HG02973 (cell line): Measurements from ENCODE around the gene PCBD1.
A peak's percentile ranks its signal among the peaks of the same experiment; 100 is the strongest.
"Not testable (repeated sequence)": the region's sequence is repeated elsewhere in the genome, so short reads cannot be mapped to it uniquely, and the experiment has no call there.

ENCODE experiments used
- ATAC-seq: cut with Tn5 transposase; IDR thresholded peaks from one replicate; pipeline ENCODE4 v1.9.1; 2021; ENCODE audit warnings: moderate library complexity; ENCODE audit not compliant: unreplicated experiment

PCBD1 gene

DNA sequence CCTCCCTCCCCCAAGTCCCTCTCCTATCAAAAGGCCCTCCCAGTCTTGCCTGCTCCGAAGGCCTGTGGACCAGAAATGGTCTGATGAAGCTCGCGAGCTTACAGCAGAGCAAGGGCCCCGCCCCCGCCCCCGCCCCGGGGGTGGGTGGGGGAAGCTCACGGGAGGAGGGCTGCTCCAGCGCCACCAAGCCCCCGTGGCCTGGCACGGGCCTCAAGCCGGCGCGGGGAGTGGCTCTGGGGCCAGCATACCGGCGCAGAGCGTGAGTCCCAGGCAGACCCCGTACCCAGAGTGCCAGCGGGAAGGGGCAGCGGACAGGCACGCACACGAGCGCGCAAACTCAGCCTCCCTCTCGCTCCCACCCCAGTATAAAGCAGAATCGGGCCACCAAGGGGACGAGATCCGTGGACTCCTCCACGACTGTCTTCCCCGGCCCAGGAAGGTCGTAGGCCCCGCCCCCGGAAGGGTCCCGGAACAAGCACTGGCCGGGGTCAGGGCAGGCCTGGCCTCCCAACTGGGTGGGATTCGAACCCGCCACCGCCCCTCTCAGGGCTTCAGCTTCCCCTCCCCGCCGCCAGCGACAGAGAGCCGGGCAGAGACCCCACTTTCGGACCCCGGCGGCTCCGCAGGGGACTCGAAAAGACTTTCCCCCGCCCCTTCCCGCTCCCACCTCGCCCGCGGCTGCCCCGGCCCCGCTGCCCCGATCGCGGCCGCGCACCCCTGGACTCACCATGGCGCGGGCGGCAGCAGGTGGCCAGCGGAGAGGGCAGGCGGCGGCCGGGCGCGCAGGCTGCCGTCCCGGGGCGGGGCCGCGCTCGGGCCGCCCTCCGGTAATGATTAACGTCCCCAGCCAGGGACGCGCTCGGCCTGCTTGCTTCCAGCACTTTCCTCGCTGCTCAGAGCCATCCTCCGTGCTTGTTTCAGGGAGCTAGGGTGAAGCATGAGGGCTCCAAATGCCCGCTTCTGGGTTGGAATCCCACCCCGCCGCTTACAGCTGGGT lies at the start of gene PCBD1:
Gene PCBD1 (minus strand): TSS at position 762 of the 997 bp plus-strand sequence. CDS start 32 bp downstream, at position 730.
- ATAC-seq, result peak; percentile 63

- ATAC-seq, result no peak
These were observed 49.3 kb upstream of the PCBD1 start for GRCh38 chr10:70937661-70938060.

GRCh38 chr10:70936111-70936510 lies 47.7 kb upstream of the PCBD1 start:
- no peak for ATAC-seq

- ATAC-seq, result no peak
These were observed 47.3 kb upstream of the PCBD1 start for GRCh38 chr10:70935631-70936030.

DNA sequence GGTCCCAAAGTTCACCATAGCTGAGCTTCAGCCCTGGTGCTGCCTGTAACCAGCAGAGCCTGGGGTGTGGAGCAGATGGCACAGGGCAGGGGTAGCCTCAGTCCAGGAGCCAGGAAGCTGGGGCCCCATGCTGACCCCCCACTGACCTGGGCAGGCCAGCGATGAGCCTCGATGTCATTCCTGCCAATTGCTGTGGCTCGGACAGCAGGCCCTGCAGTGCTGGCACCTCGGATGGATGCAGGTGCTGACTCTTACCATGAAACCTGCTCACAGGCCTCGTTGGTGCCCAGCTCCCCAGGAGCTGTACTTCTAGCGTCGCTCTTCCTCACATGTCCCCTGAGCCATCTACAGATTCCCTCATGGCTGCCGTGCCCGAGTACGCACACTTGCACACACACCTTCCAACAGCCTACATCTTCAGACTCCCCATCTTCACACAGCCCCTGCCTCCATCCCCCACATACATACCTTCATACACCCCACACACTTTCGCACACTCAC lies 46.8 kb upstream of the PCBD1 start:
- no peak for ATAC-seq

DNA sequence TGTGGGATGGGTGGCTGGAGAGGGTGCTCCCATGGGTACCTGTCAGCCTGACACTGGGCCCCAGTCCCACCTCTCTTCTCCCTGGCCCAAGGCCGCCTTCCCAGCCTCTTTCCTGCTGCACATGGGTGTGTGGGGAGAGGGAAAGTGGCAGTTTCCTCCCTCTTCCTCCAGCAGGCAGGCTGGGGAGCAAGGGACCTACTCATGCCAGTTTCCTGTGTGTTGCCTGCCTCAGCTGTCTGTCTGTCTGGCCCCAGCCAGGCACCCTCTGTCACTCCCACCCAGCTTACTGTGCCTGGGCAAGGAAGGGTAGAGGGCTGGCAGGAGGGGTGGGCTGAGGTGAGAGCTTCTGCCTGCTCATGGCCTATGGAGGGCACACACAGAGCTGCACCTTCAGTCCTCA lies 46.3 kb upstream of the PCBD1 start:
- no peak for ATAC-seq

- no peak for ATAC-seq
These were observed 44.2 kb upstream of the PCBD1 start for GRCh38 chr10:70932392-70933196.

DNA sequence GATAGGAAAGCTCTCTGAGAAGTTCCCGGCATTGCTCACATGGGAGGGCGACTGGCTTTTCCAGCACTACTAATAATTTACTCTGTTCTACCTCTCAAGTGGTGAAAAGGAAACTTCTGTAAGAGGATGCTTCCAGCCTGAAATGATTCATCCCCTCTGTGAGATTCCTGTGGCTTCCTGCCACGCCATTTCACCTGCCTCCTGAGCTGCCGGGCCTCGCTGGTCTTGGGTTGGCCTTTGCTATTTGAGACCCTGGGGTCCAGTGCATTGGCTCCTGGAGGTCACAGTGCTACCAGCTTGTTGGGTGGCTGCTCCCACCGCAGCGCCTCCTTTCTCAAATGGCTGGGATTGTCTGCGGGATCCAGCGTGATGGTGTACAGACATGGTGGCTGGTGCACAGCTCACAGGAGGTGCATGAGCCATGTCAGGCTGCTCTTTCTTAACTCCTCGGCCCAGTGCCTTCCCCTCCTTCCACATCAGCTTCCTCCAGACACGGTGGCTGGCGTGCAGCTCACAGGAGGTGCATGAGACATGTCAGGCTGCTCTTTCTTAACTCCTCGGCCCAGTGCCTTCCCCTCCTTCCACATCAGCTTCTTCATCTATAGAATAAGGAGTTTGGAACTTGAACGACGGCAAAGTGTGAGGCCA lies 42.9 kb upstream of the PCBD1 start:
- no peak for ATAC-seq

- no peak for ATAC-seq
These were observed 42.1 kb upstream of the PCBD1 start for GRCh38 chr10:70930263-70931000.

DNA sequence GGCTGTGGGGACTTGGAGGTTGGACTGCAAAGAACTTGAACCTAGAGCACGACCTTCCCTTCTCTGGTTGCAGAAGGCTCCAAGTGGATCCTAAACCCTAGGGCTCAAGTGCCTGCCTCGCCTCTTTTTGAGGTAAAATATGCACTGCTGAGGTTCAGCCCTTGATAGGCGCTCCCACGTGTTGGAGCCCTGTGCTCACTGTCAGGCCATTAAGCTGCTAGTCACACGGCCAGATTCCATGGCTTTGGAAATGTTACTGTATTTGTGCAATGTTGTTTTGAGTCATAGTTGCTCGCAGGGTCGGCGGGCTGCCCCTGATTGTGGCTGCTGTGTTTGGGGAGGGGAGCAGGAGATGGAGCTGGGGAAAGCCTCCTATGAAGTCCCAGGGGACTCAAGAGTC lies 39.8 kb upstream of the PCBD1 start:
- ATAC-seq, result no peak

DNA sequence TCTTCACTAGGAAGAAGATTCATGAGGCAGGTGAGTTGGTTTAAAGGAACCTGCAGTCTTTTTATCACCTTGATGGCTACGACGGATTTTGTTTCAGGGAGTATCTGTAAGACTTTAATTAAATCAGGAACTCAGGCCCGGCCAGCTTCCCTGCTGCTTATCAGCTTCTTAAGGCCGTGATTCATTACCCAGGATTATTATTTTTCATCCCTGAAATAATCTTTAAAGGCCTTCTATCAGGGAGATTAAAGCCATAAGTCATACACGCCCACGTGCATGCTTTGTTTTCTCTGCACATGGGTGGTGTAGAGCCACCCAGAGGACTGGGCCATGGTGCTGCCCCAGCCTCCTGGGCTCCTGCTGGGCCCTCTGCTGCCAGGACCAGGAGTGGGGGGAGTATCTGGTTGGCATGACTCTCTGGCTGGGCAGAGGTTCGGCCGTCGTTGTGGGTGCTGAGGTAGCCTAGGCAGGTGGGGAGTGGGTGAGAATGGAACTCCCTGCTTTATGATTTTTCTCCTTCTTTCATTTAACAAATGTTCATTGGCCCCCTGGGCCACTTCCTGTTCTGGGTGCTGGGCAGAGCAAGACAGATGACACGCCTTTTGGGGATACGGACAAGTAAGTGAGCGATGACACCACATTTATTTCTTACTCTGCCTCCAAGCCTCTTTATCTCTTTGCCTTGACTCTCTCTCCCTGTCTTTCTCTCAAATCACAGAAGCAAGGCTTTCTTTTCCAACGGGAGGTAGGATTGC lies 39.0 kb upstream of the PCBD1 start:
- ATAC-seq, result no peak

GRCh38 chr10:70926226-70927000 lies 38.0 kb upstream of the PCBD1 start:
- ATAC-seq, result no peak

DNA sequence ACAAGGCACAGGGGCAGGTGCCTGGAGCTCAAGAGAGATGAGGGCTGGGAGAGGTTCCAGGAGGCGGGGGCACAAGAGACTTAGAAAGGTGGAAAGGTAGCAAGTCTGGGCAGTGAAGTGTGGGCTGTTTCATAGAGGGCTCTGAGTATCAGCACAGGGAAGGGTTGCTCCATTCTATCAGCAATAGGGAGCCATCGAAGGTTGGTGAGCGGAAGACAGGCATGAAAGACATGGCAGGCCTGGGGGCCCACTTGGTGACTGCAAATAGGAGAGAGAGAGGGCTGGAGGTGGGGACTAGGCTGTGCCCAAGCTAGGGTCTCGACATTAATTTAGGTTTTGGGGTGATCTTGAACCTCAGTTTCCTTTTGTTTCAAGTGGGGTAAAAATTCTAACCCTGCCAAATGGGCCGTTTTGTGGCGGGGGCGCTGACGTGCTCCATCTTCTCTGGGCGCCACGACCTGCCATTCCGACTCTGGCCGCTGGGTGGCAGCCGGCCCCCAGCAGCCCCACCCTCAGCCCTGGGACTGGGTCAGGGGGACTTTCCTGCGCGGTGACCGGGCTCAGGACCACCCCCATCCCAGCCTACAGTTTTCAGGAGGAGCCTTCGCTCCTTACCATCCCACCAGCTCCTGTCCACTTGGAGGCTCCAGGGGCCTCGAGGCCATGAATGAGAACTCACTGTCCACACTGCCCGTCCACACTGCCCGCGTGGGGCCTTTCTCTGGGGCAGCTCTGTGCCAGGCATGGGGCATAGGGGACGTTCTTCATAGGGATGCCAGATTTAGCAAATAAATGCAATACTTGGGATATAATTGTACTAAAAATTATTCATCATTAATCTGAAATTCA lies 37.2 kb upstream of the PCBD1 start:
- no peak for ATAC-seq

GRCh38 chr10:70923696-70924095 lies 35.3 kb upstream of the PCBD1 start:
- no peak for ATAC-seq

DNA sequence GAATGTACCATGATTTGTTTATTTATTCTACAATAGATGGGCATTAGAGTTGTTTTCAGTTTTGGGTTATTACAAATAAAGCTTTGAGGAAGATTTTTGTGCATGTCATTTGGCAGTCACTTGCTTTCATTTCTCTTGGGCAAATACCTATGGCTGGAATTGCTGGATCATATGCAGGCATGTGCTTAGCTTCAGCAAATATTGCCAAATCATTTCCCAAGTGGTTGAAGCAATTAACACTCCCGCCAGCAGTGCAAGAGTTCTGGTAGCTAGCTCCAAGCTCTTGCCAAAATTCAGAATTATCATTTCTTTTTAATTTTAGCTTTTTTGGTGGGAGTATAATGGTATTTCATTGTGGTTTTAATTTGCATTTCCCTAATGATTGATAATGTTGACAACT lies 32.9 kb upstream of the PCBD1 start:
- no peak for ATAC-seq

DNA sequence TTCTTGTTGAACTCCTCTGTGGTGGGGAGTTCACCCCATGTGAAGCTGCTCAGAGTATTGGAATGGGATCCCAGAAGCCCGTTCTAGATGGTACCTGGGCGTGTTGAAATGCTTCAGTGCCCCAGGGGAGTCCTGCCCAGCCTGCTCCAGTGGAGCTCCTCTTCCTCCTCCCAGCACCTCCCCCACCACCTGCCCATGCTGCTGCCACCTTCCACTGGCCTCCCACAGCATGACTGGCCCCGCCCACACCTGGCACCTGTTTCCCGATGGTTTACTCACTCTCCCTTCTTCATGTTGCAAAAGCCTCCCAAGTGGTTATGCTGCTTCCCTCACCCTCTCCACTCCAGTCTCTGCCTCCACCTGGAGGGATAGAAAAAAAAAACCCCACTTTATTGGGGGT lies 32.2 kb upstream of the PCBD1 start:
- ATAC-seq, result no peak

- ATAC-seq, result not testable (repeated sequence)
These were observed 31.5 kb upstream of the PCBD1 start for GRCh38 chr10:70919906-70920305.
